ENCODE results near the gene EIF3K.

DNA sequence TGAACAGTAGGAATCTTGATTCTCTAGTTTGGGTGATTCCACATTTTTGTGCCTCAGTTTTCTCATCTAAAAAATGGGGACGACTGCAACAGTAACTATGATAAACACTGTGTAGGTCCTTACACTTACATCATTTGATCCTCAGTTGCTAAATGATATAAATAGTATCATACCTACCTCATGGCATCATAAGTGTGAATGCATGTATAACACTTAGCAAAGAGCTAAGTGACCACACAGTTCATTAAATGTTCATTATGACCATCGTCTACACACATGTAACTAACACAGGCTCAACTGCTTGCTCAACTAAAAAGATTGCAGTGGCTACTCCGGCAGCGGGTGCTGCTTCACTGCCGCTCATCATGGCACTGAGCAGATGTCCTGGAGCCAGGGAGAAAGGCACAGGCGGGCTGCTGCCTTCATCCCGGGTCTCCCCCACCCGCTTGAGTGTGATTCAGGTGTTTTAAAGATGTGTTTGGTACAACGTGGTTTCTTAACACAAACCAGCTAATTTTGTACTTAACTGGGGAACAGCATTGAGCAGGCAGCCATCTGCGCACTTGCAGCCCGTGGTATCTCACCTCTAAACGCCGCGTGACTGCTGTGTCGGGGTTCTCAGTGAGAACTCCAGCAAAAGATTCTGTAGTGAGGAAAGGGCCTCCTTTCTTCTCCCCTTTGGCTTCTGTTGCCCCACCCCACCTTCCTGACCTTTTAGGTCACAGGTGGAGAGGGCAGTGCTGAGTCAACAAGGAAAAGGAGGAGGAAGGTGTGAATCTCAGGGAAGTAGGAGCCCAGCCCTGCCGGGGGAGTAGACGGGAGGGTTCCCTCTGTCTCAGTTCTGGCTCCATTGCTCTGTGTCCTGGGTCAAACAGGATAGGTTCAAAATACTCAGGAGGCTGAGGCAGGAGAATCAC is 16.8 kb downstream of the EIF3K start:
- no peak for TF ChIP-seq POLR2A (IDR thresholded peaks at IDR 0.05; ENCODE audit: low read depth)
- TF ChIP-seq, protein P1, sequence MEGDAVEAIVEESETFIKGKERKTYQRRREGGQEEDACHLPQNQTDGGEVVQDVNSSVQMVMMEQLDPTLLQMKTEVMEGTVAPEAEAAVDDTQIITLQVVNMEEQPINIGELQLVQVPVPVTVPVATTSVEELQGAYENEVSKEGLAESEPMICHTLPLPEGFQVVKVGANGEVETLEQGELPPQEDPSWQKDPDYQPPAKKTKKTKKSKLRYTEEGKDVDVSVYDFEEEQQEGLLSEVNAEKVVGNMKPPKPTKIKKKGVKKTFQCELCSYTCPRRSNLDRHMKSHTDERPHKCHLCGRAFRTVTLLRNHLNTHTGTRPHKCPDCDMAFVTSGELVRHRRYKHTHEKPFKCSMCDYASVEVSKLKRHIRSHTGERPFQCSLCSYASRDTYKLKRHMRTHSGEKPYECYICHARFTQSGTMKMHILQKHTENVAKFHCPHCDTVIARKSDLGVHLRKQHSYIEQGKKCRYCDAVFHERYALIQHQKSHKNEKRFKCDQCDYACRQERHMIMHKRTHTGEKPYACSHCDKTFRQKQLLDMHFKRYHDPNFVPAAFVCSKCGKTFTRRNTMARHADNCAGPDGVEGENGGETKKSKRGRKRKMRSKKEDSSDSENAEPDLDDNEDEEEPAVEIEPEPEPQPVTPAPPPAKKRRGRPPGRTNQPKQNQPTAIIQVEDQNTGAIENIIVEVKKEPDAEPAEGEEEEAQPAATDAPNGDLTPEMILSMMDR (IDR thresholded peaks at IDR 0.05): no peak

Data from esophagus muscularis mucosa (tissue), 3 donors.